ENCODE results near the gene USP7. TPM values are rescaled to one million over a fixed set of nuclear protein-coding genes. Genes with fewer than 3 reads are reported as not detected.

USP7 gene
- total and polyA plus RNA-seq, 9 donors: 28.1 to 104 (median 86.3) TPM

DNA sequence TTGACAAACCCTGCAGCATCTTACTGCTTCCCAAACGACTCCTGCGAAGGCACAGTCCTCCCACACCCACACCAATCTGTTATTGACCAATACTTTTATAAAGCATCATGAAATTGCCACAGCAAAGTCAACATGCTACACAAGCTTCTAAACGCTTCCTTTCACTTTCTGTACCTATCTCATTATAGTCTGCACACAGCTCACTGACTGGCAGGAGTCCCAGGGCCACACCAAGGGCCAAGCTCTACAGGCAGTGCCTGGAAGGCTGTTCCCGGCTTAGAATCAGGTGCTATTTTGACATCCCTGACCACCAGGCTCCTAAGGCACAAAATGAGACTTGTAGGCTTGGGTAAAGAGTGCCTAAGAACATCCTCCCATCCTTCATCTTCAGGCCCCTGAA lies 39.5 kb downstream of the USP7 start:
- Histone ChIP-seq H3K4me3 (no peak overlapping the region), H3K4me1 (ENCODE audit: insufficient read depth) (peaks cover 5% of the 10 kb centered on the region), H3K27me3 (no peaks in the 10 kb centered on the region), H3K9me3 (no peaks in the 10 kb centered on the region), H3K36me3 (no peaks in the 10 kb centered on the region), H3K27ac (no peak overlapping the region)
- intact Hi-C loops (cut with DNase I): no loop called here
- no peak for TF ChIP-seq POLR2A (IDR thresholded peaks at IDR 0.05)
- no peak for DNase-seq
- 54 to 70% (median 57%) methylated on average over 4 of the region's 4 CpGs for WGBS, 3 donors

DNA sequence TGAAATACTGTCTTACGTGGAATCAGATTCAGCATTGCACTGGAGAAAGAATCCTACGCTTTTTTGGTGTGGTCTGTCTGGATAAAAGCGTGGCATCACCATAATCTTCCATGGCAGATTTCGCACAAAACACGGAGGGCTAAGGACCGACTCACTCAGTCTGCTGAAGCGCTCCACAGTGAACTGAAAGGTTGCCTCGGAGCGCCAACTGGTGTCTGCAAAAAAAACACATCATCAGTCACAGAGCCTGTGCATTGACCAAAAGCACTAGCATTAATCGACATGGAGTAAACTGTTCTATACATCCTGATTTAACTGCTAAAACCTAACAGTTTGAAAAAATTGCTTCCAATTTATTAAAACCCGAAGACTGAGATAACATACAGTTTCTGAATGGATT lies 40.5 kb downstream of the USP7 start:
- H3K4me1 ChIP-seq (ENCODE audit: insufficient read depth): no peaks in the 10 kb centered on the region
- TF ChIP-seq, protein P1, sequence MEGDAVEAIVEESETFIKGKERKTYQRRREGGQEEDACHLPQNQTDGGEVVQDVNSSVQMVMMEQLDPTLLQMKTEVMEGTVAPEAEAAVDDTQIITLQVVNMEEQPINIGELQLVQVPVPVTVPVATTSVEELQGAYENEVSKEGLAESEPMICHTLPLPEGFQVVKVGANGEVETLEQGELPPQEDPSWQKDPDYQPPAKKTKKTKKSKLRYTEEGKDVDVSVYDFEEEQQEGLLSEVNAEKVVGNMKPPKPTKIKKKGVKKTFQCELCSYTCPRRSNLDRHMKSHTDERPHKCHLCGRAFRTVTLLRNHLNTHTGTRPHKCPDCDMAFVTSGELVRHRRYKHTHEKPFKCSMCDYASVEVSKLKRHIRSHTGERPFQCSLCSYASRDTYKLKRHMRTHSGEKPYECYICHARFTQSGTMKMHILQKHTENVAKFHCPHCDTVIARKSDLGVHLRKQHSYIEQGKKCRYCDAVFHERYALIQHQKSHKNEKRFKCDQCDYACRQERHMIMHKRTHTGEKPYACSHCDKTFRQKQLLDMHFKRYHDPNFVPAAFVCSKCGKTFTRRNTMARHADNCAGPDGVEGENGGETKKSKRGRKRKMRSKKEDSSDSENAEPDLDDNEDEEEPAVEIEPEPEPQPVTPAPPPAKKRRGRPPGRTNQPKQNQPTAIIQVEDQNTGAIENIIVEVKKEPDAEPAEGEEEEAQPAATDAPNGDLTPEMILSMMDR (IDR thresholded peaks at IDR 0.05): no peak
- TF ChIP-seq EP300 (IDR thresholded peaks at IDR 0.05) (no peak), POLR2A (IDR thresholded peaks at IDR 0.05) (no peak)
- H3K9me3 ChIP-seq: no peaks in the 10 kb centered on the region
- H3K4me3 ChIP-seq: no peak overlapping the region
- no peak for DNase-seq
- 82 to 83% (median 82%) methylated on average over 11 of the region's 11 CpGs for WGBS, 3 donors
- no peak overlapping the region for H3K27ac ChIP-seq
- no peaks in the 10 kb centered on the region for H3K27me3 ChIP-seq
- H3K36me3 ChIP-seq: no peaks in the 10 kb centered on the region
- intact Hi-C loops (cut with DNase I): no loop called here

DNA sequence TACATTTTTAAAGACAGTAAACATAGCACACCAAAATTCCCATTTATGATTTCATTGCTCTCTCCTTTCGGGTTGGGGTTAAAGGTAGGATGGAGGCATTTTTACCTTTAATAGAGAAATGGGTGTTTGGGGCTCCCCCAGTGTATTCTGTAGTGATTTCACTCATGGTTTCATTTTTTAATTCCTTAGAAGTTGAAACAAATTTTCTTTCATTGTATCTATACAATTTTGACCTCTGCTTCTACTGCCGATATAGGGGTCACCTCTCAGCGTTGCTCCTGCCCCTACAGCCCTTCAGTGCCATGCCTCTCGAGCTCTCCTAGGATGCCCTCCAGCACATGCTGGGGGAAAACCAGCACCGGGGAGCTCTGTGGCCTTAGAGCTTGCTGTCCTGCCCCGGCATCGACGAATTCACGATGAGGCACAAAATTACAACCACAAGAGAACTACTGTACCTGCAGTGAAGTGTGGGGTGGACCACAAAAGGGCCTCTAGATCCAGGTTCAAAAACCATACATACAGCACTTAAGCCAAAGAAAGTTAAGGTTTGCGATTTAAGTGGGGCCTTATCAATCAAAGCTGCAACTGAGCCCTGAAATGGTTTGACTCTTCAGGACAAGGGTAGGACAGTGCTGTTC lies 42.2 kb downstream of the USP7 start:
- WGBS, 3 donors: 88 to 92% (median 90%) methylated on average over 10 of the region's 10 CpGs
- no peak for TF ChIP-seq POLR2A (IDR thresholded peaks at IDR 0.05)
- TF ChIP-seq, protein P1 (IDR thresholded peaks at IDR 0.05): no peak
- TF ChIP-seq EP300 (IDR thresholded peaks at IDR 0.05): no peak
- intact Hi-C loops (cut with DNase I): no loop called here
- H3K9me3 ChIP-seq: no peaks in the 10 kb centered on the region
- no peak overlapping the region for H3K27ac ChIP-seq
- no peaks in the 10 kb centered on the region for H3K36me3 ChIP-seq
- H3K27me3 ChIP-seq: no peaks in the 10 kb centered on the region
- H3K4me1 ChIP-seq (ENCODE audit: insufficient read depth): no peaks in the 10 kb centered on the region
- no peak for DNase-seq
- H3K4me3 ChIP-seq: no peak overlapping the region

DNA sequence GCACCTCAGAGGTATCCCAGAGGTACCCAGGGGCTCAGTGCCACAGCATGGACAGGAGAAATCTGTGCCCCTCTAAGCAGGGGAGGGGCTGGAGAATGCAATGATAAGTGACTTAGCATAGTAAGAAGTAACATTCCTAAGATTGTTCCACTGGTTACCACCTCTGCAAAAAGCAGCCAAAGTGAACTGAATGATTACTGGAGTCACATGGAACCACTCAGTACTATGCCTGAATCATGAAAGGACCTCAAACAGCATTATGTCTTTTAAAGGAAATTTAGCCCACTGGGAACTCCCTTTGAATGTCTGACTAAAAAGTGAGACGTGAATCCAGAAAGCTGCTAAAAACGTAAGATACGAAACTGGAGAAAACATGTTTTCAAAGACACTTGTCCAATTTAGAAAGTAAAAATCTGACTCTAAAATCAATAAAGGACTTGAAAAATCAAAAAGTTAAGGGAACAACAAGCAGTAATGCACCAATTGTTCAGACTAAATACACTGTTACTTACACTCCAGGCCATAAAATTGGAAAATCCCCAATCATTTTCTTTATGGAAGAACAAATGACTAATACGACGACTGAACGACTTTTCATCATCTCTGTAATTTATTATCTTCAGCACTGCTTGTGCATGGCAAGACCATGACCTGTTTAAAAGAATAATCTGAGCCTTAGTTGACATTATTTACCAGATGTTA lies 42.9 kb downstream of the USP7 start:
- H3K9me3 ChIP-seq: no peaks in the 10 kb centered on the region
- H3K27ac ChIP-seq: no peak overlapping the region
- DNase-seq: no peak
- H3K27me3 ChIP-seq: no peaks in the 10 kb centered on the region
- intact Hi-C loops (cut with DNase I): no loop called here
- WGBS, 3 donors: 75 to 81% (median 79%) methylated on average over 6 of the region's 6 CpGs
- no peak overlapping the region for H3K4me3 ChIP-seq
- H3K4me1 ChIP-seq (ENCODE audit: insufficient read depth): no peaks in the 10 kb centered on the region
- TF ChIP-seq EP300 (IDR thresholded peaks at IDR 0.05) (no peak), POLR2A (IDR thresholded peaks at IDR 0.05) (no peak)
- TF ChIP-seq, protein P1 (IDR thresholded peaks at IDR 0.05): no peak
- no peaks in the 10 kb centered on the region for H3K36me3 ChIP-seq

DNA sequence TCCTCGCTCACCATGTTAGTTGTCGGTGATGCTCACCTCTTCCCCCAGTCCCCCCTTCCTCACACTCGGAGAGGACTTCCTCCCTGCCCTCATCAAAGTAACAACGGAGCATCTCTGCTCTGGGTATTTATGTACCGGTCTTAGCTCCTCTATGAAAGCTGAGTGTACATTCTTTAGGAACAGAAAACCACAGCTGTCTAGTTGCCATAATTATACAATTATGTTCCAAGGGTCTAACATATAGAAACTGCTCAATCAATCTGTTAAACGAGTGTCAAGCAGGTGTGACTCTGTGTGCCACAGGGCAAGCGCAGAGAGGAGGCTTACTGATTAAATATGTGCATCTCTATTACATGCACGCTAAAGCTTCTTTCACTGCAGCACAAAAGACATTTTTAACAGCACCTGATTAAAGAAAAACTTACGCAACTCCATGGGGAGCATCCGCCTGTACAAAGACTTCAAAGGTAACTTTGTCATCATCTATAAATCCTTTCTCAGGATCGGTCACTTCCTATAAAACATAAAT lies 43.7 kb downstream of the USP7 start:
- no peaks in the 10 kb centered on the region for H3K4me1 ChIP-seq (ENCODE audit: insufficient read depth)
- intact Hi-C loops (cut with DNase I): no loop called here
- 87 to 89% (median 89%) methylated on average over 11 of the region's 11 CpGs for WGBS, 3 donors
- H3K36me3 ChIP-seq: no peaks in the 10 kb centered on the region
- no peak for TF ChIP-seq POLR2A (IDR thresholded peaks at IDR 0.05)
- TF ChIP-seq EP300 (IDR thresholded peaks at IDR 0.05): no peak
- TF ChIP-seq, protein P1 (IDR thresholded peaks at IDR 0.05): no peak
- H3K27me3 ChIP-seq: no peaks in the 10 kb centered on the region
- H3K4me3 ChIP-seq: no peak overlapping the region
- H3K27ac ChIP-seq: no peak overlapping the region
- no peak for DNase-seq
- H3K9me3 ChIP-seq: no peaks in the 10 kb centered on the region

Data from ovary (tissue), 9 donors.